Urothelium cell line (cell line): ENCODE data around the gene PBX3.

Source experiments
- DNase-seq: peaks from one replicate; pipeline ENCODE4 v3.0.0; 2011; ENCODE audit warnings: low spot score, mixed read lengths
- FAIRE-seq: peaks from 2 replicates; lab custom pipeline; 2011; peaks lifted over from hg19 to GRCh38; lab: Jason Lieb, UNC

The PBX3 gene

DNA sequence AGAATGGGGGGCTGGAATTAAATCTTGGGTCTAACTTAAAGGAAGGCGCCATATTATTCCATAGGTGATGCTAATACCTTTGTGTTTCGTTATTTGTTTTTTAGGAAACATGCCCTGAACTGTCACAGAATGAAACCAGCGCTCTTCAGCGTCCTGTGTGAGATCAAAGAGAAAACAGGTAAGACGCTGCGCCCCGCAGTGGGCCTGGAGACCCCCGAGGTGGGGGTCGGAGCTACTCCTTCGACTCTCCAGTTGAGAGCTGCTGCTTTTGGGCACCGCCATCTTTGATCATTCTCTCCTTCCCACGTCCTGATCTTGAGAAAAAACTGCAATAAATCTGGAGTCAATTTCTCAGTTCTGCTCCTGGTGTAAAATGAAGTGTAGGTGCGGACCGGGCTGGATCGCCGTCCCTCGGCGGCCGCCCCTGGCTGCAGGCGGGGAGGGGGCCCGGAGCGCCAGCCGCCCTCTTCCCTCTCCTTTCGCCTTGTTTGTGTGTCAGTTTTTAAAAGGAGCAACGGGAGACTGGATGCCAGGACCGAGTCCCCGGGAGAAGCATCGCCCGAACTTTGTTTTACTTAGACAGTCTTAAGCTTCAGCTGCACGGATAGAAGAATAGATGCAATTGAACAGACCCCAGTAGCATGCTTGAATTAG lies 1.4 kb downstream of the PBX3 start:
- DNase-seq = no peak
- no peak for FAIRE-seq

DNA sequence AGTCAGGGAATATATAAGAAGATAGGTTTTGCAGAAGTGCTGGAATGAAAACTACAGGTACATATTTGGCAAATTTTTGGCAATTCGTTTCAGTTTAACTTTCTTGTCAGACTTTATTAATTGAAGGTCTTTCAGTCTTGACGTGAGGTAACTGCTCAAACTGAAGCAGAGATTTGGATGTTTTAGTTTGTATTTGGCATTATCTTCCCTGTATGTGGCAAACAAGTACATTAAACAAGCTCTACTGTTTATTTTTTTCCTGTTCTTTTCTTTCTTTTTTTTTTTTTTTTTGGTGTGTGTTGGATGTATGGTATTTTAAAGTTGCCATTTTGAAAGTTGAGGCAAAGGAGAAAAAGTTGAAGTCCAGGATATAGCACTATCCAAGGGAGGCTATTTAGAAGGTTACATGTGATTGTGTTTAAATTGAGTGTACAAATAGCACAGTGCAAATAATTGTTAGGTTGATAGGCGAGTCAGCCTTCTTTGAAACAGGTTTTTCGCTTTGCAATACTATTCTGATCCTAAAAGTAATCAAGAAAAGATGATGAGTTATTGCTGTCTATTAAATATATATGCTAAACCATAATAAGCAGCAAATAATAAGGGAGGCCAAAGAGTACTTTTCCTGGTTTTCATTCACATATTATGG lies 2.2 kb downstream of the PBX3 start:
- DNase-seq (no peak), FAIRE-seq (no peak)

GRCh38 chr9:125749951-125750626 lies 2.9 kb downstream of the PBX3 start:
- no peak for FAIRE-seq
- no peak for DNase-seq

DNA sequence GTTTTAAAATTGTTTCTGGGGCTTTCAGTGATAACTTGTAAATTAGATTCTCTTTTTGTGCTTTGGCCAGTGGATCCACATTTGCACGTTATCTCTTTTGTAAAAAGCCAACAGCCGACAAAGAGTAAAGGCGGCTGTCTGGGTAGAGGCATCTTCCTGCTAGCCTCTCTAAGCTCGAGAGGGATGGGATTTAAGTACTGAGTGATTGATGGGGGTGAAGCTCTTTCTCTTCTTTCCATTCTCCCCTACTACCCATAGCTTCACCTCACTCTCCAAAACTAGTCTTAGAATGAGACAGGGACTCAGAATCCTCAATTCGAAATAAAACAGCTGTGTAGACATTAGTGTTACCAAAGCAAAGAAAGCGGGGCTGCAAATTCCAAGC lies 3.4 kb downstream of the PBX3 start:
- DNase-seq (no peak), FAIRE-seq (no peak)

DNA sequence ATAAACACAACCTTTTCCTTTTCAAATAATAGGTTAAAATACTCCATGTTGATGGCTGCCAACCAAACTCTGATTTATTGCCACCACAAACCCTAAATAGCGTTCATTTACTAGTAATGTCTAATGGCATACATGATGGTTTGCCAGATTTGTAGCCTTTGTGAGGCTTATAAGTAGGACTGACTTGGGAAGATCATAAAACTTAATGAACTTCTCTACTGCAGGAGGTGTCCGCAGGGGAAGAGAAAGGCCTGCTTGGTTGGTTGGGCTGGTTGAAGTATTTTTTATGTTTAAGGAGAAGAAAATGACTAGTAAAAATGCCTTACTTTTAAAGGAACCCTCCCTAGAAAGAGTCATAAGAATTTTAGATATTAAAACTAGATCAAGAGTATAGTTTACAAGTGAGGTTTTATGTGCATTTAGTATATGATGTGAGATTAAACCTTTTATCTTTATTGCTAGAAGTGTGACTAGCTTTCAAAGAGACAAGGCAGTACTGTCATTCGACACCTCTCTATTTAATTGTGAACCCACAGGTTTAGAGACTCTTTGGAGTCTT lies 5.0 kb downstream of the PBX3 start:
- FAIRE-seq (no peak), DNase-seq (no peak)

DNA sequence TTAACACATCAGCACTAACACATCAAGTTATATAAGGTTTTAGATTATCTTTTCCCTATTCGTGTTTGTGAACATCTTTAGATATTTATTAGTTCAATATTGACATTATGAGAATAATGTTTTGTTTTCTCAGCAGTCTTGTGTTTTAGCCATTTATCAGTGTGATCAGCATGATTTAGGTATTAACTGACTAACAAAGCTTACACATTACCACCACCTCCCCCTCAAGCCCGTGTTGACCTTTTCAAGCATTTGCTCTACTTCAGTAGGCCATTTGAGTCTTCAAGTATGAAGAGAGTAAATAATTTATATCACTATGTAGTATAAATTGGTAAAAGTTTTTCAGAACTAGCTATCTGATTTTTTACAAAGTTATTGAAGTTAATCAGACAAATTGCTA lies 6.9 kb downstream of the PBX3 start:
- FAIRE-seq (no peak), DNase-seq (no peak)

- DNase-seq = no peak
- FAIRE-seq = no peak
Measured at GRCh38 chr9:125755340-125755739, 8.2 kb downstream of the PBX3 start.

GRCh38 chr9:125756518-125756917 lies 9.3 kb downstream of the PBX3 start:
- FAIRE-seq = no peak

GRCh38 chr9:125757834-125758233 lies 10.7 kb downstream of the PBX3 start:
- no peak for FAIRE-seq
- DNase-seq = no peak

More at GRCh38 chr9:125756518-125756917, 9.3 kb downstream of the PBX3 start:
- no peak for DNase-seq

GRCh38 chr9:125758986-125759763 lies 12.0 kb downstream of the PBX3 start:
- FAIRE-seq (no peak), DNase-seq (no peak)

- DNase-seq (no peak), FAIRE-seq (no peak)
Measured at GRCh38 chr9:125759764-125760129, 12.6 kb downstream of the PBX3 start.

DNA sequence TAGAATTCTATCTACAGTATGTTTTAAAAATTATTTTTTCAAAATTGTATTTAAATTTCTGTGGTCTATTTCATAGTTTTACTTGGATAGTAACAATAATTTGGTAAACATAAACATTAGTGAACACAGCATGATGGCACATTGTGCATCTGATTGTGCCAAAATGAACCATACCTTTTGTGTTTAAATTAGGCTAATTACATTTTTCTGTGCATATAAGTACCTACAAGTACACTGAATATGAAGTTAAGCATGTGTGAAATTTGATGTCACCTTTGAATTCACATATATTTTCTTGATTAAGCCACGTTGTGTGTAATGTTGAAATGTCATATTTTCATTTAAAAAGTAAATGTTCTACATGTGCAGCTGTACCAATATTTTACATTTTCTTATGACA lies 13.4 kb downstream of the PBX3 start:
- DNase-seq = no peak
- FAIRE-seq = no peak

GRCh38 chr9:125761676-125762450 lies 14.7 kb downstream of the PBX3 start:
- DNase-seq (no peak), FAIRE-seq (no peak)

DNA sequence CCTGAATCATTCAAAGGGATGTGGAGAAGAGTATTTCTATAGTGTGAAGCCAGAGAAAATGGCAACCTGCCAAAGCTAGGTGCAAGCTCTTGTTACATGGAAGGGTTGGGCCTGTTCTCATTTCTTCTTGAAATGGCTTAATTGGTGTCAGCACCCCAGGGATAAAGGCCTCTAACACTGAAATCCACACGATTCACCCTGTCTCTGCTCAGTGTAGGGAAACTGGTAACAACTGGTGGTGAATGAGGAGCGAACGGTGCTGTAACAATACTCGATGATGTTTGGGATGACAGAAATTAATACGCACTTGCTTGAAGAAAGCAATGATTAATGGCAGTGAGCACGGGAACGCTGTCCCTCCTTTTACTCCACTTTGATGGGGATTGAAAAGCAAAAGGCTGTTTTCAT lies 16.2 kb downstream of the PBX3 start:
- no peak for DNase-seq
- no peak for FAIRE-seq

DNA sequence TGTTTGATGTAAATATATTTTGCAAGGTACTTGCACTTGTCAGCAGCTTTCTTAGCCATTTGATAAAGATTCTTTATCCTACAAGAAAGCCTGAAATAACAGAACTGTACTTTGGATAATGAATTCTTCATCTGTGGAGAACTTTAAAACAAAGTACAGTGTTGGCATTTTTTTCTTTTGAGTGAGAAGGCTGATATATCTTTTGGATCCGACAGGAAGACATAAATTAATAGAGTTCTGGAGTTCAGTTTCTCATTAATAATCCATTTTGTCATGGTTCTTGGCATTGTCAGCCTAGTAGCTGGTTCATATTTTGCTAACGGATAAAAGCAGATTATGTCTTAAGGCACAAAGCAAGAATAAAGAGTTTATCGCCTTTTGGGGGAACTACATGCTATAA lies 17.0 kb downstream of the PBX3 start:
- FAIRE-seq = no peak

DNA sequence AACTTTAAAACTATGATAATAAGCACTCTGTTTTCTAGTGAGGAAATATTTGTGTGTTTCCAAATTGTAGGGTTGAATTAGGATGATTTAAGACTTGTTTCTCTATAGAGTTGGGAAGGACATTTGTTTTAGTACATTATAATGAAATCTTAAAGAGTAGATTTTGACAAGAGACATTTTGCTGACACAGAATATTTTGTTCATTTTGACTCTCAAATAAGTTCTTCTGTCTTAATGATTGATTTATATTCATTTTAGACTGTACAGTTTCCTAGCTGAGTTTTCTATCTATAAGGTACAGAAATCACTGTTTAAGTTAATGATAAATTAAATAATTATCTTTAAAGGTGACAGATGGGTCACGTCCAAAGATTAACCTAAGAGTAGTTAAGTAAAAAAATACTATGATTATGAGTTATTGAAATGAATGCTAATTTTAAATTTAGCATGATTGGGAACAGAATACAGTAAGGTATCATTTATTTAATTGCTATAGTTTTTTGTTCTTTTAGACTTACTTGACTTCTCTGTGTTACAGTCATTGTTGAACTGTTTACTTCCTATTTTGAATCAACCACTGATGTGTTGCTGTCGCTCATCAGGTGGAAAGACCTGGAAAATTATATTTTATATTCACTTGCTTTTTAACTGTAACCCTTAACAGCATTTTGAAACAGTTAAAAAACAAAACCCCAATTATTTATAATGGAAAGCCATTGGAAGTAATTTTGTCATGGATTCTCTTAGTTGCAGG lies 19.5 kb downstream of the PBX3 start:
- FAIRE-seq (no peak), DNase-seq (no peak)

More for the DNA sequence above, 17.0 kb downstream of the PBX3 start:
- DNase-seq = no peak

DNA sequence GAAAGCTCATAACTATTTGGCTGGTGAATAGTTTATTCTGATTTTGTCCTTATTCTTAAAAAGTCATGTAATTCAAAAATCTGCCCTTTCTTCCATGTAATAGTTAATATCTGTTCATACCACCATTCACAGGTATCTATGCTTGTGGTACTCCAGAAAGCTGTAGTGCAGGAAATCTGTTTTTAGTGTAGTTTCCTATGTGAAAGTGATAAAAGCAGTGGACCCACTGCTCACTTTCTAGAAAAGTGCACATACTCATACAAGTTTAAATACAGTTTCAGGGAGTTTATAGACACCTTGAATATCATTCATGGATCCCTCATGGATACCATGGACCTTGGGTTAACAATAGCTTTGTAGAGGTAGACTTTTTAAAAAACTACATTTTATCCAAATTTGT lies 20.2 kb downstream of the PBX3 start:
- DNase-seq (no peak), FAIRE-seq (no peak)

- no peak for FAIRE-seq
- no peak for DNase-seq
Measured at GRCh38 chr9:125768803-125769202, 21.6 kb downstream of the PBX3 start.

GRCh38 chr9:125771037-125771436 lies 23.9 kb downstream of the PBX3 start:
- no peak for DNase-seq
- no peak for FAIRE-seq

DNA sequence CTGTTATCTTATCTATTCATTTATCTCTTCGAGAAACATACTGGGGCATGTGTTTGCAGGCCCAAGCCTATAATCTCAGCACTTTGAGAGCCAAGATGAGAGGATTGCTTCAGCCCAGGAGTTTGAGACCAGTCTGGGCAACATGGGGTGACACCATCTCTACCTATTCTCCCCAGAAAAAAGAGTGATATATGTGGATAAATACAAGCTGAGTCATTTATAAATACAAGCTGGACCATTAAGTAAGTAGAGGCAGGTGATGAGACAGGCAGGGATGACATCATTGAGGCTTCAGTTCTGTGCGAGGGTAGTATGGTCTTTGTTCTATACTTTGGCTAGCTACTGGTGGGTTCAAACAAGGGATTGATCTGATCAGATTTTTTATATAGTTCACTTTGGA lies 25.6 kb downstream of the PBX3 start:
- DNase-seq (no peak), FAIRE-seq (no peak)
